ENCODE measurements around the gene AASDH.

Gene AASDH

GRCh38 chr4:56387023-56388001, at the start of gene AASDH:
Gene AASDH, minus strand, starts transcription at chr4:56387491. Its CDS starts 3,192 bp downstream, at chr4:56384299.
- peak; percentile 95 to 96 for DNase-seq (ENCODE audit: low read depth in 2 of 2)

GRCh38 chr4:56435140-56435926, 48.0 kb upstream of the AASDH start, which contains the start of gene PPAT:
Gene PPAT, minus strand, starts transcription at chr4:56435615. Its CDS starts 138 bp downstream, at chr4:56435477.
- DNase-seq (ENCODE audit: low read depth in 2 of 2): peak; percentile 96 to 99

GRCh38 chr4:56434599-56435139, 47.4 kb upstream of the AASDH start:
- DNase-seq (ENCODE audit: low read depth in 2 of 2): peak; percentile 12 to 37

GRCh38 chr4:56433280-56433679, 46.0 kb upstream of the AASDH start:
- DNase-seq (ENCODE audit: low read depth in 2 of 2): no peak

- no peak for DNase-seq (ENCODE audit: low read depth in 2 of 2)
These were observed 42.9 kb upstream of the AASDH start for GRCh38 chr4:56430203-56430602.

GRCh38 chr4:56427179-56427578, 39.9 kb upstream of the AASDH start:
- no peak for DNase-seq (ENCODE audit: low read depth in 2 of 2)

- no peak for DNase-seq (ENCODE audit: low read depth in 2 of 2)
These were observed 39.0 kb upstream of the AASDH start for GRCh38 chr4:56426273-56426672.

GRCh38 chr4:56425518-56425917, 38.2 kb upstream of the AASDH start:
- no peak for DNase-seq (ENCODE audit: low read depth in 2 of 2)

- no peak for DNase-seq (ENCODE audit: low read depth in 2 of 2)
These were observed 37.6 kb upstream of the AASDH start for GRCh38 chr4:56424697-56425514.

- no peak for DNase-seq (ENCODE audit: low read depth in 2 of 2)
These were observed 36.9 kb upstream of the AASDH start for GRCh38 chr4:56424176-56424575.

GRCh38 chr4:56417396-56417795, 30.1 kb upstream of the AASDH start:
- DNase-seq (ENCODE audit: low read depth in 2 of 2): no peak

- no peak for DNase-seq (ENCODE audit: low read depth in 2 of 2)
These were observed 29.1 kb upstream of the AASDH start for GRCh38 chr4:56416349-56416748.

- DNase-seq (ENCODE audit: low read depth in 2 of 2): no peak
These were observed 26.9 kb upstream of the AASDH start for GRCh38 chr4:56414135-56414670.

- DNase-seq (ENCODE audit: low read depth in 2 of 2): no peak
These were observed 23.2 kb upstream of the AASDH start for GRCh38 chr4:56410247-56411062.

- no peak for DNase-seq (ENCODE audit: low read depth in 2 of 2)
These were observed 22.3 kb upstream of the AASDH start for GRCh38 chr4:56409511-56410090.

GRCh38 chr4:56408978-56409377, 21.7 kb upstream of the AASDH start:
- no peak for DNase-seq (ENCODE audit: low read depth in 2 of 2)

- DNase-seq (ENCODE audit: low read depth in 2 of 2): no peak
These were observed 18.9 kb upstream of the AASDH start for GRCh38 chr4:56406151-56406550.

- no peak for DNase-seq (ENCODE audit: low read depth in 2 of 2)
These were observed 17.7 kb upstream of the AASDH start for GRCh38 chr4:56405016-56405415.

- no peak for DNase-seq (ENCODE audit: low read depth in 2 of 2)
These were observed 13.3 kb upstream of the AASDH start for GRCh38 chr4:56400560-56400959.

GRCh38 chr4:56391270-56391669, 4.0 kb upstream of the AASDH start:
- DNase-seq (ENCODE audit: low read depth in 2 of 2): no peak
